CD4-positive, alpha-beta T cell (primary cell): Measurements from ENCODE around the gene ANKRD13A. TPM values are rescaled to one million over a fixed set of nuclear protein-coding genes. Genes with fewer than 3 reads are reported as not detected.
A peak's percentile ranks its signal among the peaks of the same experiment; 100 is the strongest.

Source experiments
- ATAC-seq: fragments of 200-7000 bp; cut with Tn5 transposase; one replicate; pipeline ENCODE4 v1.10.0; 2022; ENCODE audit warnings: mild to moderate bottlenecking; ENCODE audit not compliant: poor library complexity
- CTCF ChIA-PET: fragments of 350-600 bp; sonication (Branson Sonifier 250); formaldehyde crosslinking; loops from one replicate; lab custom pipeline; 2021; ENCODE audit warnings: antibody characterized with exemption, inconsistent platforms; lab: Charles Lee
- POLR2A ChIA-PET: fragments of 350-600 bp; sonication (Branson Sonifier 250); formaldehyde crosslinking; loops from one replicate; lab custom pipeline; 2021; ENCODE audit warnings: antibody characterized with exemption, inconsistent platforms; lab: Charles Lee
- DNase-seq, 14 experiments: peaks; one replicate each; pipeline ENCODE4 v3.0.0-alpha.2; 2013 to 2020; ENCODE audit warnings: mixed read lengths in 2 of 14
- H3K27ac ChIP-seq, 2 donors: one replicate each; pipeline versions ENCODE4 v1.5.1 to v1.7.0; 2013; ENCODE audit warnings: low read length in 2 of 2, low read depth in 1 of 2, mild to moderate bottlenecking in 1 of 2
- H3K27me3 ChIP-seq, 2 experiments: 1 replicate in 1 of 2; 2 replicates in 1 of 2; pipeline versions ENCODE4 v1.6.1 to v1.7.0; 2013; ENCODE audit warnings: low read length in 2 of 2, control low read depth in 1 of 2, mild to moderate bottlenecking in 1 of 2, moderate library complexity in 1 of 2; ENCODE audit not compliant: insufficient read depth in 2 of 2, control insufficient read depth in 1 of 2
- H3K36me3 ChIP-seq: one replicate; pipeline ENCODE4 v1.6.1; 2013; ENCODE audit warnings: low read length, control low read depth; ENCODE audit not compliant: insufficient read depth
- H3K4me1 ChIP-seq: one replicate; pipeline ENCODE4 v1.6.1; 2013; ENCODE audit warnings: low read length, control low read depth; ENCODE audit not compliant: insufficient read depth
- H3K4me3 ChIP-seq: one replicate; pipeline ENCODE4 v1.5.1; 2013; ENCODE audit warnings: mild to moderate bottlenecking, low read length, moderate library complexity
- H3K9me3 ChIP-seq, 2 experiments: 1 replicate in 1 of 2; 2 replicates in 1 of 2; pipeline versions ENCODE4 v1.6.1 to v1.7.0; 2013; ENCODE audit warnings: low read length in 2 of 2, mild to moderate bottlenecking in 2 of 2, control low read depth in 1 of 2, moderate library complexity in 1 of 2; ENCODE audit not compliant: control insufficient read depth in 1 of 2, insufficient read depth in 1 of 2
- H3K27ac Mint-ChIP-seq: one replicate; pipeline ENCODE4 v1.8.0; 2020; ENCODE audit warnings: mixed read lengths
- H3K27me3 Mint-ChIP-seq: one replicate; pipeline ENCODE4 v1.8.0; 2021; ENCODE audit warnings: mixed read lengths
- H3K36me3 Mint-ChIP-seq: one replicate; pipeline ENCODE4 v1.8.0; 2021; ENCODE audit warnings: low read depth, mixed read lengths
- H3K4me1 Mint-ChIP-seq: one replicate; pipeline ENCODE4 v1.8.0; 2021; ENCODE audit warnings: low read depth, mixed read lengths
- H3K4me3 Mint-ChIP-seq: one replicate; pipeline ENCODE4 v1.8.0; 2020; ENCODE audit warnings: mild to moderate bottlenecking, mixed read lengths
- H3K9me3 Mint-ChIP-seq: one replicate; pipeline ENCODE4 v1.8.0; 2020; ENCODE audit warnings: mixed read lengths
- CTCF ChIP-seq: fragments of 200-600 bp; IDR thresholded peaks from one replicate; pipeline ENCODE4 v1.8.0; 2022; ENCODE audit warnings: antibody characterized with exemption, mild to moderate bottlenecking
- intact Hi-C, 2 experiments: fragments of 100-400 bp; cut with DNase I in 1 of 2; cut with micrococcal nuclease in 1 of 2; formaldehyde crosslinking; loops; one replicate each; pipeline versions ENCODE4 v1.15.1 to v1.9.0; 2023 to 2025; cut with DNase I, micrococcal nuclease
- total RNA-seq, 174 experiments: library from RNA in 2 of 174; stranded (reverse) in 2 of 174; gene quantifications; one replicate each; pipeline ENCODE4 v1.2.3 and lab custom pipeline; 2021 to 2026

ANKRD13A gene
- total RNA-seq, 2 experiments from 2014 or later = 51.6 to 52.3 TPM

- Histone ChIP-seq H3K36me3 (peaks cover 78% of the 10 kb centered on the region), H3K4me3 (no peak overlapping the region), H3K27me3 (no peaks in the 10 kb centered on the region), H3K9me3 (no peaks in the 10 kb centered on the region), H3K27ac (no peak overlapping the region), H3K4me1 (peaks cover under 1% of the 10 kb centered on the region)
- Mint-ChIP-seq H3K27me3 (no peaks in the 10 kb centered on the region), H3K4me3 (no peak overlapping the region), H3K27ac (no peak overlapping the region), H3K36me3 (peaks cover 92% of the 10 kb centered on the region), H3K9me3 (no peaks in the 10 kb centered on the region), H3K4me1 (peaks cover 8% of the 10 kb centered on the region)
- no peak for TF ChIP-seq CTCF
- intact Hi-C loops = no loop called here
- no peak for ATAC-seq
- CTCF ChIA-PET = no interaction called here
- POLR2A ChIA-PET = no interaction called here
- DNase-seq = no peak
Observed at GRCh38 chr12:110033888-110034287, 34.7 kb downstream of the ANKRD13A start.

GRCh38 chr12:110035534-110036104 lies 36.4 kb downstream of the ANKRD13A start:
- Histone ChIP-seq H3K4me3 (no peak overlapping the region), H3K4me1 (peaks cover 17% of the 10 kb centered on the region), H3K9me3 (no peaks in the 10 kb centered on the region), H3K27ac (no peak overlapping the region), H3K36me3 (peaks cover 62% of the 10 kb centered on the region), H3K27me3 (no peaks in the 10 kb centered on the region)
- Mint-ChIP-seq H3K4me3 (no peak overlapping the region), H3K9me3 (no peaks in the 10 kb centered on the region), H3K27me3 (no peaks in the 10 kb centered on the region), H3K36me3 (peaks cover 90% of the 10 kb centered on the region), H3K4me1 (peaks cover 25% of the 10 kb centered on the region), H3K27ac (peak overlapping the region; percentile 80)
- ChIA-PET CTCF (no interaction called here), POLR2A (interaction anchor here (1.0 kb wide), 1 partner anchor 44 kb away, joined by 4 read pairs; no protein-coding TSS in a partner anchor)
- TF ChIP-seq CTCF = no peak
- ATAC-seq (no peak), DNase-seq (no peak)
- intact Hi-C loops = no loop called here

- POLR2A ChIA-PET = no interaction called here
- intact Hi-C loops = no loop called here
- Mint-ChIP-seq H3K36me3 (peaks cover 82% of the 10 kb centered on the region), H3K9me3 (no peaks in the 10 kb centered on the region), H3K27ac (peak overlapping the region; percentile 80), H3K27me3 (no peaks in the 10 kb centered on the region), H3K4me3 (no peak overlapping the region), H3K4me1 (peaks cover 37% of the 10 kb centered on the region)
- no peak for TF ChIP-seq CTCF
- CTCF ChIA-PET = no interaction called here
- H3K36me3 ChIP-seq = peaks cover 59% of the 10 kb centered on the region
- no peaks in the 10 kb centered on the region for H3K27me3 ChIP-seq
- no peak overlapping the region for H3K27ac ChIP-seq
- no peak overlapping the region for H3K4me3 ChIP-seq
- no peak for DNase-seq
- no peaks in the 10 kb centered on the region for H3K9me3 ChIP-seq
- no peak for ATAC-seq
- H3K4me1 ChIP-seq = peaks cover 20% of the 10 kb centered on the region
Observed at GRCh38 chr12:110037315-110037714, 38.1 kb downstream of the ANKRD13A start.
